GM12864 (cell line): ENCODE data around the gene KANK4.

Experiments used
- DNase-seq: peaks from one replicate; pipeline ENCODE4 v3.0.0-alpha.2; 2011; ENCODE audit warnings: low read depth
- H3K4me3 ChIP-seq: 2 replicates; pipeline ENCODE4 v1.5.1; 2011; ENCODE audit warnings: mild to moderate bottlenecking, low read depth, low read length, control low read depth
- CTCF ChIP-seq: IDR thresholded peaks from 2 replicates; pipeline ENCODE4 v1.5.1; 2011; ENCODE audit warnings: low read depth, mild to moderate bottlenecking, moderate library complexity, low read length, control low read depth, inconsistent platforms; ENCODE audit errors: missing control alignments

The KANK4 gene

GRCh38 chr1:62238507-62238906 lies 80.7 kb downstream of the KANK4 start:
- no peak for TF ChIP-seq CTCF
- no peak for DNase-seq
- H3K4me3 ChIP-seq = no peak overlapping the region

GRCh38 chr1:62237950-62238374 lies 81.3 kb downstream of the KANK4 start:
- no peak for TF ChIP-seq CTCF
- DNase-seq = no peak
- no peak overlapping the region for H3K4me3 ChIP-seq

- TF ChIP-seq CTCF = no peak
- DNase-seq = no peak
- no peak overlapping the region for H3K4me3 ChIP-seq
Measured at GRCh38 chr1:62237361-62237760, 81.9 kb downstream of the KANK4 start.

GRCh38 chr1:62235576-62235975 lies 83.7 kb downstream of the KANK4 start:
- H3K4me3 ChIP-seq = no peak overlapping the region
- TF ChIP-seq CTCF = no peak
- no peak for DNase-seq

GRCh38 chr1:62234688-62235087 lies 84.5 kb downstream of the KANK4 start:
- no peak for TF ChIP-seq CTCF
- no peak overlapping the region for H3K4me3 ChIP-seq
- DNase-seq = no peak

- no peak for DNase-seq
- no peak overlapping the region for H3K4me3 ChIP-seq
- TF ChIP-seq CTCF = no peak
Measured at GRCh38 chr1:62233926-62234450, 85.2 kb downstream of the KANK4 start.

- TF ChIP-seq CTCF = no peak
- no peak overlapping the region for H3K4me3 ChIP-seq
- DNase-seq = no peak
Measured at GRCh38 chr1:62232871-62233278, 86.4 kb downstream of the KANK4 start.
